ENCODE measurements around the gene RNF186. TPM values are rescaled to one million over a fixed set of nuclear protein-coding genes. Genes with fewer than 3 reads are reported as not detected.

Gene RNF186
- total RNA-seq, 2 experiments from 2014 or later, result not detected

DNA sequence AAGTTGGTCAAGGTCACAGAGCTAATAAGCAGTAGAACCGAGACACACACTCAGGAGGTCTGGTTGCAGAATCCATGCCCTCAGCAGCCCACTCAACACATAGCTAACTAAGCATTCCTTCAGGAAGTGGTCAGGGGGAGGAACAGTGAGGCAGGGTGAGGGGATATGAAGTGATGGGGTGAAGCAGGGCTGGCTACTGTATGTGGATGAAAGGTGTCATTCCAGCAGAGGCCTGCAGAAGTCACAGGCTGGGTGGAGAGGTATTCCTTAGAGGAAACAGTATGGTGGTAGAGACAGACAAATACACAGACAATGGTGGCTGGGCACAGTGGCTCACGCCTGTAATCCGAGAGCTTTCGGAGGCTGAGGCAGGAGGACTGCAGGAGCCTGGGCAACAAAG, 29.4 kb downstream of the RNF186 start:
- intact Hi-C loops (cut with micrococcal nuclease), result no loop called here
- Mint-ChIP-seq H3K27ac (no peak overlapping the region), H3K9me3 (no peaks in the 10 kb centered on the region), H3K27me3 (ENCODE audit: low read depth) (no peaks in the 10 kb centered on the region), H3K36me3 (ENCODE audit: low read depth) (peaks cover 19% of the 10 kb centered on the region), H3K4me3 (no peak overlapping the region), H3K4me1 (ENCODE audit: low read depth) (peaks cover 8% of the 10 kb centered on the region)
- no peak for DNase-seq
- CTCF ChIA-PET, result no interaction called here

DNA sequence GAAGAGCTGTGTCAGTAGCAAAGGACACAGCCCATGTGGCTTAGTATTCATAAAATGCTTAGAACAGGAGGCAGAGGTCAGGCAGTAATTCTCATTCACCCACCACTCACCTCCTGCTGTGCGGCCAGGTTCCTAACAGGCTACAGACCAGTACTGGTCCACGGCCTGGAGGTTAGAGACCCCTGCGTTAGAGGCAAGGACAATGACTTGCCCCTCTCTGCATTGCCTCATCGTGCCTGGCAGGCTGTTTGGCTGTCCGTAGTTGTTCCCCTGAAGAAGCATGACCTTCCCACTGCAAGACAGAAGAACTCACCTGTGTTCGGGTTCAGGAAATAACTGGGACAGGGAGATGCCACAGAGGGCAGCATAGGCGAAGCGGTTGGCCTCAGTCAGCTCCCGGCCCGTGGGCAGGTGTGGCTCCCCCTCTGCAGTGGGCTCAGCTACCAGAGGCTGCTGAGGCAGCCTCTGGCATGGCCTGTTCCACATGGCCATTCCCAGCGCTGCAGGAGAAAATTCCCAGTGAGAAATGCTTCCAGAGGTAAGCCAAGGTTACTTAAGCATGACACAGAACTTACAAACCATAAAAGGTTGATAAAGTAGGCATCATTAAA, 34.7 kb downstream of the RNF186 start:
- no peaks in the 10 kb centered on the region for H3K27me3 Mint-ChIP-seq (ENCODE audit: low read depth)
- H3K4me3 Mint-ChIP-seq, result no peak overlapping the region
- peaks cover 21% of the 10 kb centered on the region for H3K36me3 Mint-ChIP-seq (ENCODE audit: low read depth)
- DNase-seq, result no peak
- intact Hi-C loops (cut with micrococcal nuclease), result no loop called here
- CTCF ChIA-PET, result interaction anchor here (1.9 kb wide), 1 partner anchor 65 kb away, joined by 4 read pairs; no protein-coding TSS in a partner anchor
- H3K4me1 Mint-ChIP-seq (ENCODE audit: low read depth), result no peaks in the 10 kb centered on the region
- H3K9me3 Mint-ChIP-seq, result no peaks in the 10 kb centered on the region
- no peak overlapping the region for H3K27ac Mint-ChIP-seq

DNA sequence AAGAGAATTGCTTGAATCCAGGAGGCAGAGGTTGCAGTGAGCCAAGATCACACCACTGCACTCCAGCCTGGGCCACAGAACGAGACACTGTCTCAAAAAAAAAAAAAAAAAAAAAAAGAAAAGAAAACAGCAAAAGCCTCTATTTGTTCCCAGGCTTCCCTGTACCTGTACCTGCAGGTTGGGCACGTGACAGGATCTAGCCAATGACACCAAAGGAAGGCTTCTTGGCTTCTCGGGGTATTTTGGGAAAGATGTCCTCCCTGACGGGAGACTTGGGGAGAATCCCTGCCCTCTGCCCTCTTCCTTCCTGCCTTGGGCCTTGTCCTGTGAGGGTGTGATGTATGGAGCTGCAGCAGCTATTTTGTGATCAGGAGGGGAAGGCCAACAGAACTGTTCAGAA, 38.1 kb downstream of the RNF186 start:
- no peak overlapping the region for H3K4me3 Mint-ChIP-seq
- intact Hi-C loops (cut with micrococcal nuclease), result no loop called here
- CTCF ChIA-PET, result no interaction called here
- H3K27me3 Mint-ChIP-seq (ENCODE audit: low read depth), result no peaks in the 10 kb centered on the region
- peaks cover 18% of the 10 kb centered on the region for H3K36me3 Mint-ChIP-seq (ENCODE audit: low read depth)
- no peak for DNase-seq
- no peak overlapping the region for H3K27ac Mint-ChIP-seq
- no peaks in the 10 kb centered on the region for H3K4me1 Mint-ChIP-seq (ENCODE audit: low read depth)
- no peaks in the 10 kb centered on the region for H3K9me3 Mint-ChIP-seq

- Mint-ChIP-seq H3K9me3 (no peaks in the 10 kb centered on the region), H3K27me3 (ENCODE audit: low read depth) (no peaks in the 10 kb centered on the region), H3K27ac (no peak overlapping the region), H3K4me1 (ENCODE audit: low read depth) (no peaks in the 10 kb centered on the region), H3K36me3 (ENCODE audit: low read depth) (peaks cover 14% of the 10 kb centered on the region), H3K4me3 (no peak overlapping the region)
- no peak for DNase-seq
- CTCF ChIA-PET, result no interaction called here
- intact Hi-C loops (cut with micrococcal nuclease), result no loop called here
Measured at GRCh38 chr1:19776287-19776686, 38.8 kb downstream of the RNF186 start.

- DNase-seq, result no peak
- H3K27me3 Mint-ChIP-seq (ENCODE audit: low read depth), result no peaks in the 10 kb centered on the region
- CTCF ChIA-PET, result no interaction called here
- H3K4me3 Mint-ChIP-seq, result no peak overlapping the region
- peaks cover 14% of the 10 kb centered on the region for H3K36me3 Mint-ChIP-seq (ENCODE audit: low read depth)
- H3K4me1 Mint-ChIP-seq (ENCODE audit: low read depth), result no peaks in the 10 kb centered on the region
- intact Hi-C loops (cut with micrococcal nuclease), result no loop called here
- no peak overlapping the region for H3K27ac Mint-ChIP-seq
- no peaks in the 10 kb centered on the region for H3K9me3 Mint-ChIP-seq
Measured at GRCh38 chr1:19775831-19776230, 39.3 kb downstream of the RNF186 start.

GRCh38 chr1:19775317-19775716, 39.8 kb downstream of the RNF186 start:
- CTCF ChIA-PET, result interaction anchor here (2.1 kb wide), 1 partner anchor 14 kb away, joined by 7 read pairs; no protein-coding TSS in a partner anchor
- Mint-ChIP-seq H3K4me1 (ENCODE audit: low read depth) (no peaks in the 10 kb centered on the region), H3K4me3 (no peak overlapping the region), H3K36me3 (ENCODE audit: low read depth) (peaks cover 13% of the 10 kb centered on the region), H3K27ac (no peak overlapping the region), H3K9me3 (no peaks in the 10 kb centered on the region), H3K27me3 (ENCODE audit: low read depth) (no peaks in the 10 kb centered on the region)
- no peak for DNase-seq
- intact Hi-C loops (cut with micrococcal nuclease), result no loop called here

GRCh38 chr1:19774180-19774785, 40.8 kb downstream of the RNF186 start:
- Mint-ChIP-seq H3K27me3 (ENCODE audit: low read depth) (no peaks in the 10 kb centered on the region), H3K27ac (no peak overlapping the region), H3K36me3 (ENCODE audit: low read depth) (peaks cover 10% of the 10 kb centered on the region), H3K9me3 (no peaks in the 10 kb centered on the region), H3K4me3 (no peak overlapping the region), H3K4me1 (ENCODE audit: low read depth) (no peaks in the 10 kb centered on the region)
- no peak for DNase-seq
- CTCF ChIA-PET, result interaction anchor here (1.4 to 2.1 kb wide), 2 partner anchors 13 to 59 kb away, joined by 3 to 7 read pairs; no protein-coding TSS in a partner anchor
- intact Hi-C loops (cut with micrococcal nuclease), result no loop called here

GRCh38 chr1:19773485-19773884, 41.6 kb downstream of the RNF186 start:
- CTCF ChIA-PET, result interaction anchor here (1.4 to 2.1 kb wide), 2 partner anchors 12 to 58 kb away, joined by 3 to 7 read pairs; no protein-coding TSS in a partner anchor
- no peaks in the 10 kb centered on the region for H3K27me3 Mint-ChIP-seq (ENCODE audit: low read depth)
- no peak for DNase-seq
- H3K27ac Mint-ChIP-seq, result no peak overlapping the region
- no peaks in the 10 kb centered on the region for H3K9me3 Mint-ChIP-seq
- H3K4me1 Mint-ChIP-seq (ENCODE audit: low read depth), result no peaks in the 10 kb centered on the region
- peaks cover 9% of the 10 kb centered on the region for H3K36me3 Mint-ChIP-seq (ENCODE audit: low read depth)
- intact Hi-C loops (cut with micrococcal nuclease), result no loop called here
- no peak overlapping the region for H3K4me3 Mint-ChIP-seq

GRCh38 chr1:19772053-19772452, 43.0 kb downstream of the RNF186 start:
- Mint-ChIP-seq H3K9me3 (no peaks in the 10 kb centered on the region), H3K4me1 (ENCODE audit: low read depth) (no peaks in the 10 kb centered on the region), H3K36me3 (ENCODE audit: low read depth) (peaks cover 4% of the 10 kb centered on the region), H3K27ac (no peak overlapping the region), H3K27me3 (ENCODE audit: low read depth) (no peaks in the 10 kb centered on the region), H3K4me3 (no peak overlapping the region)
- intact Hi-C loops (cut with micrococcal nuclease), result no loop called here
- no peak for DNase-seq
- CTCF ChIA-PET, result no interaction called here

DNA sequence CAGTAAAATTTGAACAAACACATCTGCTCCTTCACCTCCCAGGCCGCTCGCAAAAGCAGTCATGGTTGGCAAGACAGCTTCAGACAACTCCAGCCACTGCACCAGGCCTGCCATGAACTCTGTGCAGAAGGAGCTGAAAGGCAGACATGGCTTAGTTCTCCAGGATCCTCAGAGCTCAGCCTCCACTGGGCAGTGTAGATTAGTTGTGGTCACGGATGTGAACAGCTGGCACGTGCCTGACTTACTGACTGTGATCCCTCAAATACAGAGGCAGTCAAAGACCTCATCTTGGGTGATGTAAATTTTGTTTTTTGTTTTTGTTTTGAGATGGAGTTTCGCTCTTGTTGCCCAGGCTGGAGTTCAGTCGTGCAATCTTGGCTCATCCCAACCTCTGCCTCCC, 43.7 kb downstream of the RNF186 start:
- CTCF ChIA-PET, result interaction anchor here (0.6 kb wide), 1 partner anchor 52 kb away, joined by 3 read pairs; no protein-coding TSS in a partner anchor
- intact Hi-C loops (cut with micrococcal nuclease), result no loop called here
- DNase-seq, result no peak
- peaks cover 4% of the 10 kb centered on the region for H3K36me3 Mint-ChIP-seq (ENCODE audit: low read depth)
- peaks cover under 1% of the 10 kb centered on the region for H3K4me1 Mint-ChIP-seq (ENCODE audit: low read depth)
- H3K4me3 Mint-ChIP-seq, result no peak overlapping the region
- H3K27me3 Mint-ChIP-seq (ENCODE audit: low read depth), result no peaks in the 10 kb centered on the region
- no peak overlapping the region for H3K27ac Mint-ChIP-seq
- no peaks in the 10 kb centered on the region for H3K9me3 Mint-ChIP-seq

- H3K4me1 Mint-ChIP-seq (ENCODE audit: low read depth), result peaks cover 8% of the 10 kb centered on the region
- intact Hi-C loops (cut with micrococcal nuclease), result no loop called here
- DNase-seq, result no peak
- H3K4me3 Mint-ChIP-seq, result no peak overlapping the region
- H3K27me3 Mint-ChIP-seq (ENCODE audit: low read depth), result no peaks in the 10 kb centered on the region
- no peaks in the 10 kb centered on the region for H3K9me3 Mint-ChIP-seq
- peaks cover 4% of the 10 kb centered on the region for H3K36me3 Mint-ChIP-seq (ENCODE audit: low read depth)
- CTCF ChIA-PET, result interaction anchor here (0.6 kb wide), 1 partner anchor 53 kb away, joined by 3 read pairs; no protein-coding TSS in a partner anchor
- H3K27ac Mint-ChIP-seq, result no peak overlapping the region
Measured at GRCh38 chr1:19770436-19771190, 44.5 kb downstream of the RNF186 start.

- Mint-ChIP-seq H3K36me3 (ENCODE audit: low read depth) (peaks cover 6% of the 10 kb centered on the region), H3K4me1 (ENCODE audit: low read depth) (peaks cover 16% of the 10 kb centered on the region), H3K9me3 (no peaks in the 10 kb centered on the region), H3K27ac (no peak overlapping the region), H3K27me3 (ENCODE audit: low read depth) (no peaks in the 10 kb centered on the region), H3K4me3 (no peak overlapping the region)
- intact Hi-C loops (cut with micrococcal nuclease), result no loop called here
- no peak for DNase-seq
- CTCF ChIA-PET, result no interaction called here
Measured at GRCh38 chr1:19769211-19769932, 45.7 kb downstream of the RNF186 start.
